ENCODE measurements around the gene FLT4.
"Not testable (repeated sequence)": the region's sequence is repeated elsewhere in the genome, so short reads cannot be mapped to it uniquely, and the experiment has no call there.

FLT4 gene

GRCh38 chr5:180670157-180670556 lies 20.8 kb upstream of the FLT4 start:
- no peak for DNase-seq (ENCODE audit: low spot score)
- in situ Hi-C loops (cut with MboI; ENCODE audit: low pct_unique_long_range_greater_than_20kb, low sequenced_read_pairs, unreplicated experiment) = no loop called here
- no peak for TF ChIP-seq CTCF (IDR thresholded peaks at IDR 0.05; ENCODE audit: extremely low read depth, insufficient read depth, missing control alignments)

GRCh38 chr5:180669661-180670060 lies 20.3 kb upstream of the FLT4 start:
- DNase-seq (ENCODE audit: low spot score) = no peak
- TF ChIP-seq CTCF (IDR thresholded peaks at IDR 0.05; ENCODE audit: extremely low read depth, insufficient read depth, missing control alignments) = no peak
- in situ Hi-C loops (cut with MboI; ENCODE audit: low pct_unique_long_range_greater_than_20kb, low sequenced_read_pairs, unreplicated experiment) = no loop called here

- DNase-seq (ENCODE audit: low spot score) = no peak
- no peak for TF ChIP-seq CTCF (IDR thresholded peaks at IDR 0.05; ENCODE audit: extremely low read depth, insufficient read depth, missing control alignments)
- in situ Hi-C loops (cut with MboI; ENCODE audit: low pct_unique_long_range_greater_than_20kb, low sequenced_read_pairs, unreplicated experiment) = no loop called here
These were observed 19.6 kb upstream of the FLT4 start for GRCh38 chr5:180668835-180669596.

DNA sequence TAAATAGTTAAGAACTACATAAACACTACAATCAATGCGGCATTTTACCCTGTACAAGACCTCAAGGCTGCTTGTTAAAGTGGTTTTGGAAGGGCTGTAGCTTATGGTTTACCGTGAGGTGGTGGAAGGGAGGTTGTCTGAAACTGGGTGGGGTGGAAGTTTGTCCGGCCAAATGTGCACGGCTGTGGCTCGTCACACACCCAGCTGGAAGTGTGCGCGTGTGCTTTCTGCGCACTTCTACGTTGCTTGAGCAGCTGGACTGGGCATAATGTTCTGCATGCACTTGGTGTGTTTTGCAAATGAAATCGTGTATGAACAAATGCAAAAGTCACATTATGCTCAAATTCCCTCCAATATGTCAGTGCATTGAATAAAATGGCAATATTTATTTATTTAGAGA lies 17.4 kb upstream of the FLT4 start:
- in situ Hi-C loops (cut with MboI; ENCODE audit: low pct_unique_long_range_greater_than_20kb, low sequenced_read_pairs, unreplicated experiment) = no loop called here
- TF ChIP-seq CTCF (IDR thresholded peaks at IDR 0.05; ENCODE audit: extremely low read depth, insufficient read depth, missing control alignments) = no peak
- no peak for DNase-seq (ENCODE audit: low spot score)

- no peak for TF ChIP-seq CTCF (IDR thresholded peaks at IDR 0.05; ENCODE audit: extremely low read depth, insufficient read depth, missing control alignments)
- in situ Hi-C loops (cut with MboI; ENCODE audit: low pct_unique_long_range_greater_than_20kb, low sequenced_read_pairs, unreplicated experiment) = no loop called here
- DNase-seq (ENCODE audit: low spot score) = no peak
These were observed 16.4 kb upstream of the FLT4 start for GRCh38 chr5:180665682-180666404.

GRCh38 chr5:180658774-180659564 lies 9.6 kb upstream of the FLT4 start:
- DNase-seq (ENCODE audit: low spot score) = no peak
- no peak for TF ChIP-seq CTCF (IDR thresholded peaks at IDR 0.05; ENCODE audit: extremely low read depth, insufficient read depth, missing control alignments)
- in situ Hi-C loops (cut with MboI; ENCODE audit: low pct_unique_long_range_greater_than_20kb, low sequenced_read_pairs, unreplicated experiment) = no loop called here

DNA sequence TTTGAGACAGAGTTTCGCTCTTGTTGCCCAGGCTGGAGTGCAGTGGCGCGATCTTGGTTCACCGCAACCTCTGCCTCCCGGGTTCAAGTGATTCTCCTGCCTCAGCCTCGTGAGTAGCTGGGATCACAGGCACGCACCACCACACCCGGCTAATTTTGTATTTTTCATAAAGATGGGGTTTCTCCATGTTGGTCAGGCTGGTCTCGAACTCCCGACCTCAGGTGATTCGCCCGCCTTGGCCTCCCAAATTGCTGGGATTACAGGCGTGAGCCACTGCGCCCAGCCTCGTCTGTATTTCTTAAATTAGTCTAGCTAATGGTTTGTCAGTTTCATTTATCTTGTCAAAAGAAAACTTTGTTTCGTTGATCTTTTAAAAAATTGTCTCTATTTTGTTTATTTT lies 5.8 kb upstream of the FLT4 start:
- in situ Hi-C loops (cut with MboI; ENCODE audit: low pct_unique_long_range_greater_than_20kb, low sequenced_read_pairs, unreplicated experiment); DNase-seq (ENCODE audit: low spot score): not testable (repeated sequence)

All from GM13977 (cell line).